Activated B cell treated with CpG ODN at 0.5 μM for 24 hours (primary cell): Measurements from ENCODE around the gene EHMT1. TPM values are rescaled to one million over a fixed set of nuclear protein-coding genes. Genes with fewer than 3 reads are reported as not detected.

ENCODE experiments used
- ATAC-seq: fragments of 200-7000 bp; cut with Tn5 transposase; one replicate; pipeline ENCODE4 v1.10.0; 2021; ENCODE audit warnings: low read depth, mild to moderate bottlenecking, moderate library complexity
- CTCF ChIA-PET: fragments of 350-600 bp; sonication (Branson Sonifier 250); formaldehyde crosslinking; loops from one replicate; lab custom pipeline; 2021; ENCODE audit warnings: antibody characterized with exemption; lab: Charles Lee
- POLR2A ChIA-PET: fragments of 350-600 bp; sonication (Branson Sonifier 250); formaldehyde crosslinking; loops from one replicate; lab custom pipeline; 2021; ENCODE audit warnings: antibody characterized with exemption; lab: Charles Lee
- DNase-seq: peaks from one replicate; pipeline ENCODE4 v3.0.0; 2022
- H3K27ac Mint-ChIP-seq: one replicate; pipeline ENCODE4 v1.8.0; 2020; ENCODE audit warnings: mixed read lengths
- H3K27me3 Mint-ChIP-seq: one replicate; pipeline ENCODE4 v1.8.0; 2021; ENCODE audit warnings: mixed read lengths
- H3K36me3 Mint-ChIP-seq: one replicate; pipeline ENCODE4 v1.8.0; 2021; ENCODE audit warnings: low read depth, mixed read lengths
- H3K4me1 Mint-ChIP-seq: one replicate; pipeline ENCODE4 v1.8.0; 2021; ENCODE audit warnings: mixed read lengths
- H3K4me3 Mint-ChIP-seq: one replicate; pipeline ENCODE4 v1.8.0; 2020; ENCODE audit warnings: mild to moderate bottlenecking, mixed read lengths
- H3K9me3 Mint-ChIP-seq: one replicate; pipeline ENCODE4 v1.8.0; 2020; ENCODE audit warnings: mixed read lengths
- intact Hi-C: fragments of 100-400 bp; cut with micrococcal nuclease; formaldehyde crosslinking; loops from one replicate; pipeline ENCODE4 v1.15.1; 2024
- total RNA-seq: library from RNA; stranded (reverse); gene quantifications from 2 replicates; pipeline ENCODE4 v1.2.3, GENCODE V29; 2022
- TF ChIP-seq, protein P1 (sequence below): fragments of 200-600 bp; IDR thresholded peaks from one replicate; pipeline ENCODE4 v1.8.0; 2022; ENCODE audit warnings: antibody characterized with exemption, mild to moderate bottlenecking

The EHMT1 gene
- total RNA-seq, 1 donor from 2014 or later: 163 TPM

DNA sequence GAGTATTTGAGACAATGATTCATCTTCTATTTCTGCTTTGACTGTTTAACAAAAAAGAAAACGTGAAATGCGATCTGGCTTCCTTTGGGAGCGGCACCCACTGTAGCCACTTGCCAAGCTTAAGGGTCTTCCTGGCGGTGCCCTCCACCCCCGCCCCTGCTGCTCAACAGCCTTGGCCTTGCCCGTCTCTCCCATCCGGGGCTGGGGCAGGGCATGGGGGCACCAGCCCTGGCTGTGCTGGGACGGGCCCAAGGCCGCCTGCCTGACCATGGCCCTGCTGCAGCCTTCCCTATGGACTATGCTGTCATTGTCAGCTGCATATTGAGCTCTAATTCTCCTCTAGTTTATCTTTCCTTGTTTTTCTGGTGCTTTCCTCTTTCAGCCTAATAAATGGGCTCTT lies 143.0 kb downstream of the EHMT1 start:
- H3K27me3 Mint-ChIP-seq: no peaks in the 10 kb centered on the region
- ATAC-seq (no peak), DNase-seq (no peak)
- H3K36me3 Mint-ChIP-seq: peaks cover 80% of the 10 kb centered on the region
- peaks cover 80% of the 10 kb centered on the region for H3K4me1 Mint-ChIP-seq
- H3K9me3 Mint-ChIP-seq: peaks cover 4% of the 10 kb centered on the region
- intact Hi-C loops: loop anchor here (1.0 kb wide), 3 partner anchors 23 to 64 kb away; no protein-coding TSS in a partner anchor
- peak overlapping the region; percentile 85 for H3K4me3 Mint-ChIP-seq
- POLR2A ChIA-PET: interaction anchor here (0.7 to 7.0 kb wide), 9 partner anchors 16 to 143 kb away, joined by 4 to 103 read pairs (median 4); partner anchors contain the start of gene EHMT1
- CTCF ChIA-PET: interaction anchor here (2.7 kb wide), 1 partner anchor 89 kb away, joined by 12 read pairs; no protein-coding TSS in a partner anchor
- H3K27ac Mint-ChIP-seq: peak overlapping the region; percentile 99
- TF ChIP-seq, protein P1, sequence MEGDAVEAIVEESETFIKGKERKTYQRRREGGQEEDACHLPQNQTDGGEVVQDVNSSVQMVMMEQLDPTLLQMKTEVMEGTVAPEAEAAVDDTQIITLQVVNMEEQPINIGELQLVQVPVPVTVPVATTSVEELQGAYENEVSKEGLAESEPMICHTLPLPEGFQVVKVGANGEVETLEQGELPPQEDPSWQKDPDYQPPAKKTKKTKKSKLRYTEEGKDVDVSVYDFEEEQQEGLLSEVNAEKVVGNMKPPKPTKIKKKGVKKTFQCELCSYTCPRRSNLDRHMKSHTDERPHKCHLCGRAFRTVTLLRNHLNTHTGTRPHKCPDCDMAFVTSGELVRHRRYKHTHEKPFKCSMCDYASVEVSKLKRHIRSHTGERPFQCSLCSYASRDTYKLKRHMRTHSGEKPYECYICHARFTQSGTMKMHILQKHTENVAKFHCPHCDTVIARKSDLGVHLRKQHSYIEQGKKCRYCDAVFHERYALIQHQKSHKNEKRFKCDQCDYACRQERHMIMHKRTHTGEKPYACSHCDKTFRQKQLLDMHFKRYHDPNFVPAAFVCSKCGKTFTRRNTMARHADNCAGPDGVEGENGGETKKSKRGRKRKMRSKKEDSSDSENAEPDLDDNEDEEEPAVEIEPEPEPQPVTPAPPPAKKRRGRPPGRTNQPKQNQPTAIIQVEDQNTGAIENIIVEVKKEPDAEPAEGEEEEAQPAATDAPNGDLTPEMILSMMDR: no peak

DNA sequence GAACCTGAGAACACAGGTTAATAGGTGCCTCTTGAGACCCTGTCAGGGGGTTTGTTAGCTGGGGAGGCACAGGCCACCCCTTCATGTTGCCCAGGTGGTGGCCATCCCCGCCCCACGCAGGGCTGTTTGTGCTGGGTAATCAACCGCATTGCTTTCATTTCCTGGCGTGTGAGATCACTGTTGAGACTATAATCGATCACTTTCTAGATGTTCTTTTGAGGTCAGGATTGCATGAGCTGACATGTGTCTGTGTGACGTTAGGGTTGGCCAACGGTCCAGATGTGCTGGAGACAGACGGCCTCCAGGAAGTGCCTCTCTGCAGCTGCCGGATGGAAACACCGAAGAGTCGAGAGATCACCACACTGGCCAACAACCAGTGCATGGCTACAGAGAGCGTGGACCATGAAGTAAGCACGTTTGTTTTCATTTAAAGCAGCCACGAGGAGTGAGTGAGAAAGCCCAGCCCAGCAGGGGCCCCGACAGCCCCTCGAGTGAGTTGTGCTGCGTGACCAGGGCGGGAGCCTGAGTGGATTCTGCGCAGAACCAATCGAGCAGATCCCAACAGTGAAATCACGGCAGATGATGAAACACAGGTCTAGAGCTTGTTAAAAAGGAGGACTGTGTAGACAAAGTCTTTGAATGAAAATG lies 143.7 kb downstream of the EHMT1 start:
- intact Hi-C loops: no loop called here

DNA sequence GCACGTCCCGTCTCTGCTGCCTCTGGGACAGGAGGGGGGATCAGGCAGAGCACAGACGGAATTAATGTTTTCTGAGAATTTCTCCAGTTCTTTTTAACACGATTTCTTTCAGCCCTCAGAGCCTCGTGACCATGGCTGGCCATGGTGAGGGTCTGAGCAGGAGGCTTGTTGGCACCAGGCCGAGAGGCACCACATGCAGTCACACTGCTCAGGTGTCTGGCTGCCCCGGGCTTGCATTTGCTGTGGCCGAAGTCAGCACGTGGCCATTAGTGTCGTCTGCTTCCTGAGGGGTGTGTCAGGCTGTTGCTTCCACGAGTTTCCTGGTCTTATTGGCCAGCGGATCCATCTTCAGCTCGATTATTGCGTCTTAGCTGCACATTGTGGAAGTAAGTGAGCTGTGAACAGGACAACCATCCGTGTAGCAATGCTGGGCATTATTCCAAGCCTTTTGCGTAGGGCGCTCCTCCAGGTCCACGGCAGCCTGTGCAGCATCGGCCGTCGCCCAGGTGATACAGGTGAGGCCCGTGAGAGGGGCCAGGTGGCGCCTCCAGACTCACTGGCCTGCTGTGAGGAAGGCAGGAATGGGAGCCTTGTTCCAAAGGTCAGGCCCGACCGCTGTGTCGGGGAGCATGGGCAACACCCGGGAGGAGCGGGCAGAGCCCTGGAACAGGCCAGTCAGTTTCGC lies 144.6 kb downstream of the EHMT1 start:
- ATAC-seq (no peak), DNase-seq (no peak)
- peaks cover 78% of the 10 kb centered on the region for H3K36me3 Mint-ChIP-seq
- TF ChIP-seq, protein P1: no peak
- intact Hi-C loops: no loop called here
- H3K27me3 Mint-ChIP-seq: no peaks in the 10 kb centered on the region
- peak overlapping the region; percentile 99 for H3K27ac Mint-ChIP-seq
- H3K4me3 Mint-ChIP-seq: no peak overlapping the region
- H3K4me1 Mint-ChIP-seq: peaks cover 67% of the 10 kb centered on the region
- CTCF ChIA-PET: interaction anchor here (2.7 kb wide), 1 partner anchor 91 kb away, joined by 12 read pairs; no protein-coding TSS in a partner anchor
- POLR2A ChIA-PET: interaction anchor here (1.3 to 7.0 kb wide), 3 partner anchors 18 to 80 kb away, joined by 3 to 103 read pairs (median 26); no protein-coding TSS in a partner anchor
- peaks cover 4% of the 10 kb centered on the region for H3K9me3 Mint-ChIP-seq

More for the DNA sequence above, 143.7 kb downstream of the EHMT1 start:
- H3K27ac Mint-ChIP-seq: peak overlapping the region; percentile 99
- POLR2A ChIA-PET: interaction anchor here (0.7 to 7.0 kb wide), 8 partner anchors 17 to 144 kb away, joined by 3 to 103 read pairs (median 4); partner anchors contain the start of gene EHMT1
- H3K36me3 Mint-ChIP-seq: peaks cover 81% of the 10 kb centered on the region
- H3K27me3 Mint-ChIP-seq: no peaks in the 10 kb centered on the region
- peaks cover 4% of the 10 kb centered on the region for H3K9me3 Mint-ChIP-seq
- peak; percentile 41 for DNase-seq
- peak; percentile 32 for ATAC-seq
- TF ChIP-seq, protein P1: no peak
- H3K4me3 Mint-ChIP-seq: peak overlapping the region; percentile 85
- H3K4me1 Mint-ChIP-seq: peaks cover 76% of the 10 kb centered on the region
- CTCF ChIA-PET: interaction anchor here (2.7 kb wide), 1 partner anchor 90 kb away, joined by 12 read pairs; no protein-coding TSS in a partner anchor

DNA sequence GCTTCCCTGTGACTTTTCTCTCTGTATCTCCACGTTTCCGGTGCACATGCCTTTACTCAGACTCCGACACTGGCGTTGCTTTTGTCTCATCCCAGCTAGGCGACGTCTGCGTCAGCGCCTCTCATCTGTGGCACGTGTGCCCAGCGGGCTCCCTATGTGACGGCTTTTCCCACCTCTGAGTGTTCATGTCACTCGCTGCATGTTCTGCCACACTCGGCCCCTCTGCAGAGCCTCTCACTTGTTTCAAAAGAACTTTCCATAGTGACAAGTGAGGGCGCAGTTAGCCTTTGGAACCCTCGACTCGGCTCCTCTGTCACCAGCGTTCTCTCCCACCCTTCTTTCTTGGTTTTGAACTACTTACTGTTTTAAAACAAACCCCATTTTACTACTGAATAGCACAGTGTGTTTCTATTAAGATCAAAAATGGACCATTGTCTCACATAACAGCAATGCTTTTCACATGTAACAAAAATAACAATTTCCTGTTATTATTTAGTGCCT lies 145.4 kb downstream of the EHMT1 start:
- ChIA-PET POLR2A (no interaction called here), CTCF (no interaction called here)
- peak overlapping the region; percentile 66 for H3K27ac Mint-ChIP-seq
- peaks cover 1% of the 10 kb centered on the region for H3K9me3 Mint-ChIP-seq
- DNase-seq (no peak), ATAC-seq (no peak)
- peaks cover 59% of the 10 kb centered on the region for H3K4me1 Mint-ChIP-seq
- peak overlapping the region; percentile 0 for H3K4me3 Mint-ChIP-seq
- H3K36me3 Mint-ChIP-seq: peaks cover 78% of the 10 kb centered on the region
- TF ChIP-seq, protein P1: no peak
- H3K27me3 Mint-ChIP-seq: no peaks in the 10 kb centered on the region
- intact Hi-C loops: no loop called here

DNA sequence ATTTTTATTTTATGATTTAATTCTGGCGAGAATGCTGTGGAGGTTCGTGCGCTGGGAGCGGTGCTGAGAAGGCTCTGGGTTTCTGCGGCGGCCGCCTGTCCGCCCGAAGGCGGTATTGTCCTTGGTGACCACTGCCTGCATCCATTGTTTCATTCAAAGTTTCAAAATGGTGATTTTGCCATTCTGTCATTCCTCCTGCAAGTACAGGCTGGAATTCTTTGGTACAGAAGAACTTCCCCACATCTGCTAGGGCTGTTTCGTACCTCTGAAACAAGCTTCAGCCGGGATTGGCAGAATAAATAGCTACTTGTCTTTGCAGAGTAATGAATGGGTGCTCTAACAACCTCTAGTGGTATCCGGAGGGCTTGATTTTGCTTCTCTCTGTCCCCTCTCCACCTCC lies 146.2 kb downstream of the EHMT1 start:
- H3K4me3 Mint-ChIP-seq: no peak overlapping the region
- no peaks in the 10 kb centered on the region for H3K9me3 Mint-ChIP-seq
- intact Hi-C loops: no loop called here
- TF ChIP-seq, protein P1: no peak
- H3K27me3 Mint-ChIP-seq: no peaks in the 10 kb centered on the region
- H3K36me3 Mint-ChIP-seq: peaks cover 78% of the 10 kb centered on the region
- ChIA-PET POLR2A (no interaction called here), CTCF (no interaction called here)
- peak overlapping the region; percentile 66 for H3K27ac Mint-ChIP-seq
- no peak for ATAC-seq
- peaks cover 57% of the 10 kb centered on the region for H3K4me1 Mint-ChIP-seq
- DNase-seq: no peak
